Fibroblast of the conjunctiva (primary cell): ENCODE results near the gene ZNF74.

Experiments used
- DNase-seq: peaks from one replicate; pipeline ENCODE4 v3.0.0-alpha.2; 2010; ENCODE audit warnings: low read depth

ZNF74 gene

GRCh38 chr22:20432244-20432686, 38.3 kb downstream of the ZNF74 start:
- no peak for DNase-seq

GRCh38 chr22:20433191-20433590, 39.2 kb downstream of the ZNF74 start:
- no peak for DNase-seq

- DNase-seq, result no peak
Observed at GRCh38 chr22:20433686-20434241, 39.8 kb downstream of the ZNF74 start.

GRCh38 chr22:20434264-20434751, 40.4 kb downstream of the ZNF74 start:
- DNase-seq, result no peak

- no peak for DNase-seq
Observed at GRCh38 chr22:20434773-20435172, 40.8 kb downstream of the ZNF74 start.

GRCh38 chr22:20435436-20436306, 41.7 kb downstream of the ZNF74 start:
- DNase-seq, result no peak

- DNase-seq, result no peak
Observed at GRCh38 chr22:20436307-20436767, 42.4 kb downstream of the ZNF74 start.

GRCh38 chr22:20436768-20437612, 43.0 kb downstream of the ZNF74 start:
- DNase-seq, result no peak

- DNase-seq, result peak; percentile 31
Observed at GRCh38 chr22:20437613-20438426, 43.9 kb downstream of the ZNF74 start, which contains the start of gene SCARF2. SCARF2 (minus strand) TSS chr22:20437825; CDS start chr22:20437754, 71 bp downstream.

GRCh38 chr22:20438427-20438677, 44.4 kb downstream of the ZNF74 start:
- no peak for DNase-seq

GRCh38 chr22:20438678-20439492, 44.9 kb downstream of the ZNF74 start:
- no peak for DNase-seq

GRCh38 chr22:20439556-20439927, 45.6 kb downstream of the ZNF74 start:
- DNase-seq, result no peak

- no peak for DNase-seq
Observed at GRCh38 chr22:20439928-20440575, 46.1 kb downstream of the ZNF74 start.

GRCh38 chr22:20440637-20441591, 47.0 kb downstream of the ZNF74 start:
- no peak for DNase-seq

GRCh38 chr22:20441631-20442484, 47.9 kb downstream of the ZNF74 start:
- no peak for DNase-seq

GRCh38 chr22:20442485-20443284, 48.7 kb downstream of the ZNF74 start:
- no peak for DNase-seq

- no peak for DNase-seq
Observed at GRCh38 chr22:20444325-20444724, 50.4 kb downstream of the ZNF74 start.
